ENCODE measurements around the gene TRIOBP.
A peak's percentile ranks its signal among the peaks of the same experiment; 100 is the strongest.

The TRIOBP gene

GRCh38 chr22:37807410-37808293 lies 110.8 kb downstream of the TRIOBP start, which contains the start of gene GCAT:
Gene GCAT, plus strand, starts transcription at chr22:37807934. Its CDS starts 34 bp downstream, at chr22:37807968.
- in situ Hi-C loops (cut with HindIII; ENCODE audit: low pct_unique_long_range_greater_than_20kb, low sequenced_read_pairs): no loop called here
- peak; percentile 91 to 96 for DNase-seq (ENCODE audit: low read depth in 1 of 2, low spot score in 1 of 2)
- no peak for TF ChIP-seq JUND (IDR thresholded peaks at IDR 0.05; ENCODE audit: low read depth)

GRCh38 chr22:37808294-37808657 lies 111.4 kb downstream of the TRIOBP start:
- in situ Hi-C loops (cut with HindIII; ENCODE audit: low pct_unique_long_range_greater_than_20kb, low sequenced_read_pairs): no loop called here
- no peak for TF ChIP-seq JUND (IDR thresholded peaks at IDR 0.05; ENCODE audit: low read depth)
- no peak for DNase-seq (ENCODE audit: low read depth in 1 of 2, low spot score in 1 of 2)

- TF ChIP-seq JUND (IDR thresholded peaks at IDR 0.05; ENCODE audit: low read depth): no peak
- DNase-seq (ENCODE audit: low read depth in 1 of 2, low spot score in 1 of 2): no peak
- in situ Hi-C loops (cut with HindIII; ENCODE audit: low pct_unique_long_range_greater_than_20kb, low sequenced_read_pairs): no loop called here
Measured at GRCh38 chr22:37809672-37810333, 113.0 kb downstream of the TRIOBP start.

GRCh38 chr22:37811867-37812266 lies 115.0 kb downstream of the TRIOBP start:
- no peak for TF ChIP-seq JUND (IDR thresholded peaks at IDR 0.05; ENCODE audit: low read depth)
- in situ Hi-C loops (cut with HindIII; ENCODE audit: low pct_unique_long_range_greater_than_20kb, low sequenced_read_pairs): no loop called here
- DNase-seq (ENCODE audit: low read depth in 1 of 2, low spot score in 1 of 2): no peak

- TF ChIP-seq JUND (IDR thresholded peaks at IDR 0.05; ENCODE audit: low read depth): no peak
- no peak for DNase-seq (ENCODE audit: low read depth in 1 of 2, low spot score in 1 of 2)
- in situ Hi-C loops (cut with HindIII; ENCODE audit: low pct_unique_long_range_greater_than_20kb, low sequenced_read_pairs): no loop called here
Measured at GRCh38 chr22:37812869-37813678, 116.2 kb downstream of the TRIOBP start.

GRCh38 chr22:37815593-37815992 lies 118.7 kb downstream of the TRIOBP start:
- in situ Hi-C loops (cut with HindIII; ENCODE audit: low pct_unique_long_range_greater_than_20kb, low sequenced_read_pairs): no loop called here
- TF ChIP-seq JUND (IDR thresholded peaks at IDR 0.05; ENCODE audit: low read depth): no peak

GRCh38 chr22:37816543-37817180 lies 119.8 kb downstream of the TRIOBP start:
- no peak for DNase-seq (ENCODE audit: low read depth in 1 of 2, low spot score in 1 of 2)
- in situ Hi-C loops (cut with HindIII; ENCODE audit: low pct_unique_long_range_greater_than_20kb, low sequenced_read_pairs): no loop called here
- TF ChIP-seq JUND (IDR thresholded peaks at IDR 0.05; ENCODE audit: low read depth): no peak

More at GRCh38 chr22:37815593-37815992, 118.7 kb downstream of the TRIOBP start:
- no peak for DNase-seq (ENCODE audit: low read depth in 1 of 2, low spot score in 1 of 2)

GRCh38 chr22:37817705-37818408 lies 121.0 kb downstream of the TRIOBP start:
- in situ Hi-C loops (cut with HindIII; ENCODE audit: low pct_unique_long_range_greater_than_20kb, low sequenced_read_pairs): no loop called here
- peak; percentile 64 to 91 for DNase-seq (ENCODE audit: low read depth in 1 of 2, low spot score in 1 of 2)
- TF ChIP-seq JUND (IDR thresholded peaks at IDR 0.05; ENCODE audit: low read depth): no peak

GRCh38 chr22:37818409-37819104 lies 121.7 kb downstream of the TRIOBP start:
- no peak for TF ChIP-seq JUND (IDR thresholded peaks at IDR 0.05; ENCODE audit: low read depth)
- DNase-seq (ENCODE audit: low read depth in 1 of 2, low spot score in 1 of 2): no peak
- in situ Hi-C loops (cut with HindIII; ENCODE audit: low pct_unique_long_range_greater_than_20kb, low sequenced_read_pairs): no loop called here

GRCh38 chr22:37819105-37819433 lies 122.2 kb downstream of the TRIOBP start:
- no peak for TF ChIP-seq JUND (IDR thresholded peaks at IDR 0.05; ENCODE audit: low read depth)
- DNase-seq (ENCODE audit: low read depth in 1 of 2, low spot score in 1 of 2): no peak
- in situ Hi-C loops (cut with HindIII; ENCODE audit: low pct_unique_long_range_greater_than_20kb, low sequenced_read_pairs): no loop called here

GRCh38 chr22:37820350-37820749 lies 123.5 kb downstream of the TRIOBP start:
- in situ Hi-C loops (cut with HindIII; ENCODE audit: low pct_unique_long_range_greater_than_20kb, low sequenced_read_pairs): no loop called here
- TF ChIP-seq JUND (IDR thresholded peaks at IDR 0.05; ENCODE audit: low read depth): no peak

More at GRCh38 chr22:37820350-37820749, 123.5 kb downstream of the TRIOBP start:
- no peak for DNase-seq (ENCODE audit: low read depth in 1 of 2, low spot score in 1 of 2)
